ENCODE measurements around the gene GLOD5. TPM values are rescaled to one million over a fixed set of nuclear protein-coding genes. Genes with fewer than 3 reads are reported as not detected.

Gene GLOD5
- total RNA-seq, 2 donors from 2014 or later, result not detected

- no peak for DNase-seq
- no peaks in the 10 kb centered on the region for H3K27me3 ChIP-seq (ENCODE audit: control insufficient read depth, insufficient read depth, low read length, poor library complexity, severe bottlenecking)
- H3K9me3 Mint-ChIP-seq, result peaks cover 66% of the 10 kb centered on the region
- H3K4me3 ChIP-seq (ENCODE audit: low read length), result no peak overlapping the region
- no peaks in the 10 kb centered on the region for H3K4me1 Mint-ChIP-seq
- TF ChIP-seq, protein P1, sequence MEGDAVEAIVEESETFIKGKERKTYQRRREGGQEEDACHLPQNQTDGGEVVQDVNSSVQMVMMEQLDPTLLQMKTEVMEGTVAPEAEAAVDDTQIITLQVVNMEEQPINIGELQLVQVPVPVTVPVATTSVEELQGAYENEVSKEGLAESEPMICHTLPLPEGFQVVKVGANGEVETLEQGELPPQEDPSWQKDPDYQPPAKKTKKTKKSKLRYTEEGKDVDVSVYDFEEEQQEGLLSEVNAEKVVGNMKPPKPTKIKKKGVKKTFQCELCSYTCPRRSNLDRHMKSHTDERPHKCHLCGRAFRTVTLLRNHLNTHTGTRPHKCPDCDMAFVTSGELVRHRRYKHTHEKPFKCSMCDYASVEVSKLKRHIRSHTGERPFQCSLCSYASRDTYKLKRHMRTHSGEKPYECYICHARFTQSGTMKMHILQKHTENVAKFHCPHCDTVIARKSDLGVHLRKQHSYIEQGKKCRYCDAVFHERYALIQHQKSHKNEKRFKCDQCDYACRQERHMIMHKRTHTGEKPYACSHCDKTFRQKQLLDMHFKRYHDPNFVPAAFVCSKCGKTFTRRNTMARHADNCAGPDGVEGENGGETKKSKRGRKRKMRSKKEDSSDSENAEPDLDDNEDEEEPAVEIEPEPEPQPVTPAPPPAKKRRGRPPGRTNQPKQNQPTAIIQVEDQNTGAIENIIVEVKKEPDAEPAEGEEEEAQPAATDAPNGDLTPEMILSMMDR (conservative IDR thresholded peaks at IDR 0.05), result no peak
- no peak overlapping the region for H3K4me3 Mint-ChIP-seq
- no peaks in the 10 kb centered on the region for H3K4me1 ChIP-seq (ENCODE audit: control insufficient read depth, insufficient read depth, low read length)
- peaks cover 1% of the 10 kb centered on the region for H3K27me3 Mint-ChIP-seq (ENCODE audit: insufficient read depth)
- no peaks in the 10 kb centered on the region for H3K9me3 ChIP-seq (ENCODE audit: control insufficient read depth, low read length)
- no peak overlapping the region for H3K27ac ChIP-seq (ENCODE audit: low read depth, low read length)
- 87 to 93% methylated on average over 3 to 12 of the region's 12 CpGs for WGBS, 2 experiments (ENCODE audit: insufficient coverage in 1 of 2, insufficient read length in 1 of 2)
- H3K9ac ChIP-seq (ENCODE audit: extremely low read depth, low read length, poor library complexity, severe bottlenecking), result no peak overlapping the region
- no peaks in the 10 kb centered on the region for H3K36me3 ChIP-seq (ENCODE audit: control insufficient read depth, insufficient read depth, low read length)
- H3K36me3 Mint-ChIP-seq (ENCODE audit: low read depth), result no peaks in the 10 kb centered on the region
- H3K27ac Mint-ChIP-seq, result no peak overlapping the region
Observed at GRCh38 chrX:48794340-48794910, 32.9 kb downstream of the GLOD5 start.

GRCh38 chrX:48794911-48795515, 33.5 kb downstream of the GLOD5 start:
- DNase-seq, result no peak
- Histone ChIP-seq H3K36me3 (ENCODE audit: control insufficient read depth, insufficient read depth, low read length) (no peaks in the 10 kb centered on the region), H3K27me3 (ENCODE audit: control insufficient read depth, insufficient read depth, low read length, poor library complexity, severe bottlenecking) (no peaks in the 10 kb centered on the region), H3K9me3 (ENCODE audit: control insufficient read depth, low read length) (no peaks in the 10 kb centered on the region), H3K9ac (ENCODE audit: extremely low read depth, low read length, poor library complexity, severe bottlenecking) (no peak overlapping the region), H3K27ac (ENCODE audit: low read depth, low read length) (no peak overlapping the region), H3K4me1 (ENCODE audit: control insufficient read depth, insufficient read depth, low read length) (no peaks in the 10 kb centered on the region), H3K4me3 (ENCODE audit: low read length) (no peak overlapping the region)
- Mint-ChIP-seq H3K27ac (no peak overlapping the region), H3K27me3 (ENCODE audit: insufficient read depth) (no peaks in the 10 kb centered on the region), H3K4me1 (no peaks in the 10 kb centered on the region), H3K9me3 (peaks cover 61% of the 10 kb centered on the region), H3K36me3 (ENCODE audit: low read depth) (no peaks in the 10 kb centered on the region), H3K4me3 (no peak overlapping the region)
- WGBS, 2 experiments (ENCODE audit: insufficient coverage in 1 of 2, insufficient read length in 1 of 2), result 85% methylated on average over 7 of the region's 8 CpGs; no CpG with 5 or more reads in 1 of the 2 experiments
- TF ChIP-seq, protein P1 (conservative IDR thresholded peaks at IDR 0.05), result no peak

DNA sequence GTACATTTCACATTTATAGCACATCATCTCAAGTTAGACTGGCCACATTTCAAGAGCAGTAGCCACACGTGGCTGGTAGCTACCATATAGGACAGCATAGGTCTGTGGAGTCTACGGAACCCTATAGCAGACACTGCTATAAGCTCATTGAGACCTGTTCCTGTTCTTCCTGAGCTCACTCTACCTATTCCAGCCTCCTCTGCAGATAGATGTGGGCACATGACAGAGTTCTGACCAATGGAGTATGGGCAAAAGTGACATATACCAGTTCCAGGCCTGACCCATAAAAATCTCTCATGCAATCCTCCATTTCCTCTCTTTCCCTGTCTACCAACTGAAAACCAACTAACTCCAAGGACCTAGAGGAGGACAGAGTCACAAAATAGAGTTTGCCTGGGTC, 36.8 kb downstream of the GLOD5 start:
- no peak for DNase-seq
- no peak overlapping the region for H3K27ac Mint-ChIP-seq
- WGBS, 2 experiments (ENCODE audit: insufficient coverage in 1 of 2, insufficient read length in 1 of 2), result 91% methylated on average over 2 of the region's 2 CpGs; no CpG with 5 or more reads in 1 of the 2 experiments
- no peaks in the 10 kb centered on the region for H3K9me3 ChIP-seq (ENCODE audit: control insufficient read depth, low read length)
- no peak overlapping the region for H3K9ac ChIP-seq (ENCODE audit: extremely low read depth, low read length, poor library complexity, severe bottlenecking)
- H3K36me3 Mint-ChIP-seq (ENCODE audit: low read depth), result peaks cover 5% of the 10 kb centered on the region
- peaks cover 2% of the 10 kb centered on the region for H3K36me3 ChIP-seq (ENCODE audit: control insufficient read depth, insufficient read depth, low read length)
- no peak overlapping the region for H3K4me3 Mint-ChIP-seq
- TF ChIP-seq, protein P1 (conservative IDR thresholded peaks at IDR 0.05), result no peak
- H3K4me3 ChIP-seq (ENCODE audit: low read length), result no peak overlapping the region
- peaks cover 8% of the 10 kb centered on the region for H3K4me1 Mint-ChIP-seq
- H3K27me3 ChIP-seq (ENCODE audit: control insufficient read depth, insufficient read depth, low read length, poor library complexity, severe bottlenecking), result no peaks in the 10 kb centered on the region
- H3K4me1 ChIP-seq (ENCODE audit: control insufficient read depth, insufficient read depth, low read length), result no peaks in the 10 kb centered on the region
- peaks cover 67% of the 10 kb centered on the region for H3K9me3 Mint-ChIP-seq
- H3K27ac ChIP-seq (ENCODE audit: low read depth, low read length), result no peak overlapping the region
- H3K27me3 Mint-ChIP-seq (ENCODE audit: insufficient read depth), result no peaks in the 10 kb centered on the region
